ENCODE results near the gene MLXIP. TPM values are rescaled to one million over a fixed set of nuclear protein-coding genes. Genes with fewer than 3 reads are reported as not detected.

The MLXIP gene
- total and polyA plus RNA-seq, 9 of the 15 experiments (the other 6 are each of a cell fraction or from before 2014, with no cell fraction given): 2.2 to 66.3 (median 18.1) TPM

GRCh38 chr12:122082621-122083356, 4.2 kb downstream of the MLXIP start (continued):
- TF ChIP-seq, protein P1, sequence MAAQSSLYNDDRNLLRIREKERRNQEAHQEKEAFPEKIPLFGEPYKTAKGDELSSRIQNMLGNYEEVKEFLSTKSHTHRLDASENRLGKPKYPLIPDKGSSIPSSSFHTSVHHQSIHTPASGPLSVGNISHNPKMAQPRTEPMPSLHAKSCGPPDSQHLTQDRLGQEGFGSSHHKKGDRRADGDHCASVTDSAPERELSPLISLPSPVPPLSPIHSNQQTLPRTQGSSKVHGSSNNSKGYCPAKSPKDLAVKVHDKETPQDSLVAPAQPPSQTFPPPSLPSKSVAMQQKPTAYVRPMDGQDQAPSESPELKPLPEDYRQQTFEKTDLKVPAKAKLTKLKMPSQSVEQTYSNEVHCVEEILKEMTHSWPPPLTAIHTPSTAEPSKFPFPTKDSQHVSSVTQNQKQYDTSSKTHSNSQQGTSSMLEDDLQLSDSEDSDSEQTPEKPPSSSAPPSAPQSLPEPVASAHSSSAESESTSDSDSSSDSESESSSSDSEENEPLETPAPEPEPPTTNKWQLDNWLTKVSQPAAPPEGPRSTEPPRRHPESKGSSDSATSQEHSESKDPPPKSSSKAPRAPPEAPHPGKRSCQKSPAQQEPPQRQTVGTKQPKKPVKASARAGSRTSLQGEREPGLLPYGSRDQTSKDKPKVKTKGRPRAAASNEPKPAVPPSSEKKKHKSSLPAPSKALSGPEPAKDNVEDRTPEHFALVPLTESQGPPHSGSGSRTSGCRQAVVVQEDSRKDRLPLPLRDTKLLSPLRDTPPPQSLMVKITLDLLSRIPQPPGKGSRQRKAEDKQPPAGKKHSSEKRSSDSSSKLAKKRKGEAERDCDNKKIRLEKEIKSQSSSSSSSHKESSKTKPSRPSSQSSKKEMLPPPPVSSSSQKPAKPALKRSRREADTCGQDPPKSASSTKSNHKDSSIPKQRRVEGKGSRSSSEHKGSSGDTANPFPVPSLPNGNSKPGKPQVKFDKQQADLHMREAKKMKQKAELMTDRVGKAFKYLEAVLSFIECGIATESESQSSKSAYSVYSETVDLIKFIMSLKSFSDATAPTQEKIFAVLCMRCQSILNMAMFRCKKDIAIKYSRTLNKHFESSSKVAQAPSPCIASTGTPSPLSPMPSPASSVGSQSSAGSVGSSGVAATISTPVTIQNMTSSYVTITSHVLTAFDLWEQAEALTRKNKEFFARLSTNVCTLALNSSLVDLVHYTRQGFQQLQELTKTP (IDR thresholded peaks at IDR 0.05; ENCODE audit: low read depth in 1 of 2, partially characterized antibody in 2 of 2): no peak
- TF ChIP-seq NBN (IDR thresholded peaks at IDR 0.05; ENCODE audit: low read depth) (peak; percentile 56; the same call in 1 of the 2 replicates), FOXK2 (conservative IDR thresholded peaks at IDR 0.05 in 1 of 2, IDR thresholded peaks at IDR 0.05 in 1 of 2; ENCODE audit: low read depth in 2 of 2) (0 out of 4 replicates have a peak, but pooled peaks of 1 of the 2 experiments have one; percentile 14), SMAD4 (CRISPR knock-in tag; conservative IDR thresholded peaks at IDR 0.05) (0 out of 2 replicates have a peak, but pooled peaks have one; percentile 43), ZNF766 (CRISPR knock-in tag; conservative IDR thresholded peaks at IDR 0.05) (0 out of 2 replicates have a peak, but pooled peaks have one; percentile 18), ZNF146 (CRISPR knock-in tag; IDR thresholded peaks at IDR 0.05; ENCODE audit: unreplicated experiment) (no peak), SUPT5H (IDR thresholded peaks at IDR 0.05) (no peak), SP2 (IDR thresholded peaks at IDR 0.05; ENCODE audit: extremely low read depth, low read depth, low read length, poor library complexity, severe bottlenecking) (no peak), ZNF764 (CRISPR knock-in tag; IDR thresholded peaks at IDR 0.05; ENCODE audit: low read depth) (no peak)
- TF ChIP-seq, protein P2, sequence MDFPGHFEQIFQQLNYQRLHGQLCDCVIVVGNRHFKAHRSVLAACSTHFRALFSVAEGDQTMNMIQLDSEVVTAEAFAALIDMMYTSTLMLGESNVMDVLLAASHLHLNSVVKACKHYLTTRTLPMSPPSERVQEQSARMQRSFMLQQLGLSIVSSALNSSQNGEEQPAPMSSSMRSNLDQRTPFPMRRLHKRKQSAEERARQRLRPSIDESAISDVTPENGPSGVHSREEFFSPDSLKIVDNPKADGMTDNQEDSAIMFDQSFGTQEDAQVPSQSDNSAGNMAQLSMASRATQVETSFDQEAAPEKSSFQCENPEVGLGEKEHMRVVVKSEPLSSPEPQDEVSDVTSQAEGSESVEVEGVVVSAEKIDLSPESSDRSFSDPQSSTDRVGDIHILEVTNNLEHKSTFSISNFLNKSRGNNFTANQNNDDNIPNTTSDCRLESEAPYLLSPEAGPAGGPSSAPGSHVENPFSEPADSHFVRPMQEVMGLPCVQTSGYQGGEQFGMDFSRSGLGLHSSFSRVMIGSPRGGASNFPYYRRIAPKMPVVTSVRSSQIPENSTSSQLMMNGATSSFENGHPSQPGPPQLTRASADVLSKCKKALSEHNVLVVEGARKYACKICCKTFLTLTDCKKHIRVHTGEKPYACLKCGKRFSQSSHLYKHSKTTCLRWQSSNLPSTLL (IDR thresholded peaks at IDR 0.05): no peak
- TF ChIP-seq, protein P3, sequence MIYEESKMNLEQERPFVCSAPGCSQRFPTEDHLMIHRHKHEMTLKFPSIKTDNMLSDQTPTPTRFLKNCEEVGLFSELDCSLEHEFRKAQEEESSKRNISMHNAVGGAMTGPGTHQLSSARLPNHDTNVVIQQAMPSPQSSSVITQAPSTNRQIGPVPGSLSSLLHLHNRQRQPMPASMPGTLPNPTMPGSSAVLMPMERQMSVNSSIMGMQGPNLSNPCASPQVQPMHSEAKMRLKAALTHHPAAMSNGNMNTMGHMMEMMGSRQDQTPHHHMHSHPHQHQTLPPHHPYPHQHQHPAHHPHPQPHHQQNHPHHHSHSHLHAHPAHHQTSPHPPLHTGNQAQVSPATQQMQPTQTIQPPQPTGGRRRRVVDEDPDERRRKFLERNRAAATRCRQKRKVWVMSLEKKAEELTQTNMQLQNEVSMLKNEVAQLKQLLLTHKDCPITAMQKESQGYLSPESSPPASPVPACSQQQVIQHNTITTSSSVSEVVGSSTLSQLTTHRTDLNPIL (CRISPR knock-in tag; IDR thresholded peaks at IDR 0.05): no peak
- TF ChIP-seq, protein P4, sequence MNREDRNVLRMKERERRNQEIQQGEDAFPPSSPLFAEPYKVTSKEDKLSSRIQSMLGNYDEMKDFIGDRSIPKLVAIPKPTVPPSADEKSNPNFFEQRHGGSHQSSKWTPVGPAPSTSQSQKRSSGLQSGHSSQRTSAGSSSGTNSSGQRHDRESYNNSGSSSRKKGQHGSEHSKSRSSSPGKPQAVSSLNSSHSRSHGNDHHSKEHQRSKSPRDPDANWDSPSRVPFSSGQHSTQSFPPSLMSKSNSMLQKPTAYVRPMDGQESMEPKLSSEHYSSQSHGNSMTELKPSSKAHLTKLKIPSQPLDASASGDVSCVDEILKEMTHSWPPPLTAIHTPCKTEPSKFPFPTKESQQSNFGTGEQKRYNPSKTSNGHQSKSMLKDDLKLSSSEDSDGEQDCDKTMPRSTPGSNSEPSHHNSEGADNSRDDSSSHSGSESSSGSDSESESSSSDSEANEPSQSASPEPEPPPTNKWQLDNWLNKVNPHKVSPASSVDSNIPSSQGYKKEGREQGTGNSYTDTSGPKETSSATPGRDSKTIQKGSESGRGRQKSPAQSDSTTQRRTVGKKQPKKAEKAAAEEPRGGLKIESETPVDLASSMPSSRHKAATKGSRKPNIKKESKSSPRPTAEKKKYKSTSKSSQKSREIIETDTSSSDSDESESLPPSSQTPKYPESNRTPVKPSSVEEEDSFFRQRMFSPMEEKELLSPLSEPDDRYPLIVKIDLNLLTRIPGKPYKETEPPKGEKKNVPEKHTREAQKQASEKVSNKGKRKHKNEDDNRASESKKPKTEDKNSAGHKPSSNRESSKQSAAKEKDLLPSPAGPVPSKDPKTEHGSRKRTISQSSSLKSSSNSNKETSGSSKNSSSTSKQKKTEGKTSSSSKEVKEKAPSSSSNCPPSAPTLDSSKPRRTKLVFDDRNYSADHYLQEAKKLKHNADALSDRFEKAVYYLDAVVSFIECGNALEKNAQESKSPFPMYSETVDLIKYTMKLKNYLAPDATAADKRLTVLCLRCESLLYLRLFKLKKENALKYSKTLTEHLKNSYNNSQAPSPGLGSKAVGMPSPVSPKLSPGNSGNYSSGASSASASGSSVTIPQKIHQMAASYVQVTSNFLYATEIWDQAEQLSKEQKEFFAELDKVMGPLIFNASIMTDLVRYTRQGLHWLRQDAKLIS (CRISPR knock-in tag; IDR thresholded peaks at IDR 0.05): no peak
- TF ChIP-seq, protein P5, sequence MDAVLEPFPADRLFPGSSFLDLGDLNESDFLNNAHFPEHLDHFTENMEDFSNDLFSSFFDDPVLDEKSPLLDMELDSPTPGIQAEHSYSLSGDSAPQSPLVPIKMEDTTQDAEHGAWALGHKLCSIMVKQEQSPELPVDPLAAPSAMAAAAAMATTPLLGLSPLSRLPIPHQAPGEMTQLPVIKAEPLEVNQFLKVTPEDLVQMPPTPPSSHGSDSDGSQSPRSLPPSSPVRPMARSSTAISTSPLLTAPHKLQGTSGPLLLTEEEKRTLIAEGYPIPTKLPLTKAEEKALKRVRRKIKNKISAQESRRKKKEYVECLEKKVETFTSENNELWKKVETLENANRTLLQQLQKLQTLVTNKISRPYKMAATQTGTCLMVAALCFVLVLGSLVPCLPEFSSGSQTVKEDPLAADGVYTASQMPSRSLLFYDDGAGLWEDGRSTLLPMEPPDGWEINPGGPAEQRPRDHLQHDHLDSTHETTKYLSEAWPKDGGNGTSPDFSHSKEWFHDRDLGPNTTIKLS (IDR thresholded peaks at IDR 0.05; ENCODE audit: borderline replicate concordance, low read depth): no peak

All from K562 (cell line).